A673 (cell line): ENCODE measurements around the gene IFNE.

ENCODE experiments used
- EZH2 ChIP-seq: fragments of 200-600 bp; sonication (generic); IDR thresholded peaks from 2 replicates; pipeline ENCODE4 v1.6.1; 2017; ENCODE audit warnings: borderline replicate concordance, low read depth, mild to moderate bottlenecking, mixed read lengths, antibody characterized with exemption, low read length; ENCODE audit not compliant: poor library complexity, severe bottlenecking
- TF ChIP-seq, protein P1 (sequence below): fragments of 300-800, 200-600 bp; sonication (generic); conservative IDR thresholded peaks from 2 replicates; pipeline ENCODE4 v1.5.1; 2017; ENCODE audit warnings: low read depth, mild to moderate bottlenecking, antibody characterized with exemption, low read length, moderate library complexity, mixed read lengths

DNA sequence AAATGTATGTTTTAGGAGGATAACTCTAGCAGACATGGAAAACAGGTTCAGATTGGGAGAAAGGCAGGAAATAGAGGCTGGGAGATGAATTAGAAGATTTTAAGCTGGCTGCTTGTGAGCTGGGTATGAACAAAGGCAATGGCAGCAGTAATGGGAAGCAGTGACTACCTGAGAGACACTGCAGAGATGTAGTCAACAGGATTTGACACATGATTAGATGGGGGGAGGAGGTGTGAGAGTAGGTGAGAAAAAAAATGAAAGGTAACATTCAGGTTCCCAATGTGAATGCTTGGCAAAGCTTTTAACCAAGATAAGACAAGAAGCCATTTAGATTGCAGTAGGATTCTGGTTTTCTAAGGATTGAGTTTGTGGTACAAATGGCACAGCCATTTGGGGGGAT is 22.8 kb upstream of the IFNE start:
- TF ChIP-seq, protein P1, sequence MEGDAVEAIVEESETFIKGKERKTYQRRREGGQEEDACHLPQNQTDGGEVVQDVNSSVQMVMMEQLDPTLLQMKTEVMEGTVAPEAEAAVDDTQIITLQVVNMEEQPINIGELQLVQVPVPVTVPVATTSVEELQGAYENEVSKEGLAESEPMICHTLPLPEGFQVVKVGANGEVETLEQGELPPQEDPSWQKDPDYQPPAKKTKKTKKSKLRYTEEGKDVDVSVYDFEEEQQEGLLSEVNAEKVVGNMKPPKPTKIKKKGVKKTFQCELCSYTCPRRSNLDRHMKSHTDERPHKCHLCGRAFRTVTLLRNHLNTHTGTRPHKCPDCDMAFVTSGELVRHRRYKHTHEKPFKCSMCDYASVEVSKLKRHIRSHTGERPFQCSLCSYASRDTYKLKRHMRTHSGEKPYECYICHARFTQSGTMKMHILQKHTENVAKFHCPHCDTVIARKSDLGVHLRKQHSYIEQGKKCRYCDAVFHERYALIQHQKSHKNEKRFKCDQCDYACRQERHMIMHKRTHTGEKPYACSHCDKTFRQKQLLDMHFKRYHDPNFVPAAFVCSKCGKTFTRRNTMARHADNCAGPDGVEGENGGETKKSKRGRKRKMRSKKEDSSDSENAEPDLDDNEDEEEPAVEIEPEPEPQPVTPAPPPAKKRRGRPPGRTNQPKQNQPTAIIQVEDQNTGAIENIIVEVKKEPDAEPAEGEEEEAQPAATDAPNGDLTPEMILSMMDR: no peak
- TF ChIP-seq EZH2: no peak
